Measurements from ENCODE around the gene VGF.
"Not testable (repeated sequence)": the region's sequence is repeated elsewhere in the genome, so short reads cannot be mapped to it uniquely, and the experiment has no call there.

VGF gene

DNA sequence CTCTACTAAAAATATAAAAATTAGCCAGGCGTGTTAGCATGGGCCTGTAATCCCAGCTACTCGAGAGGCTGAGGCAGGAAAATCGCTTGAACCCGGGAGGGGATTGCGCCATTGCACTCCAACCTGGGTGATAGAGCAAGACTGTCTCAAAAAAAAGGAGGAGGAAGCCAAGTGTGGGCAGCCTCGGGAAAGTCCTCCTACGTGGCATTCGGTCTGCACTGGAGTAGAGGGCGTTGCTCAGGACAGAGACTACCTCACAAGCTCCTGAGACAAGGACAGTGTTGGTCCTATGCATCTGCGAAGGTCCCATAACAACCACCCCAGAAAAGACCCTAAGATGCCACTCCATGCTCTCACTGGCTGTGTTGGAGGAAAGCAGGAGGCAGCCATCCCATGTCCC lies 48.5 kb downstream of the VGF start:
- no peak overlapping the region for H3K27ac ChIP-seq
- H3K79me2 ChIP-seq (ENCODE audit: insufficient read depth, low read depth): no peaks in the 10 kb centered on the region
- TF ChIP-seq, protein P1, sequence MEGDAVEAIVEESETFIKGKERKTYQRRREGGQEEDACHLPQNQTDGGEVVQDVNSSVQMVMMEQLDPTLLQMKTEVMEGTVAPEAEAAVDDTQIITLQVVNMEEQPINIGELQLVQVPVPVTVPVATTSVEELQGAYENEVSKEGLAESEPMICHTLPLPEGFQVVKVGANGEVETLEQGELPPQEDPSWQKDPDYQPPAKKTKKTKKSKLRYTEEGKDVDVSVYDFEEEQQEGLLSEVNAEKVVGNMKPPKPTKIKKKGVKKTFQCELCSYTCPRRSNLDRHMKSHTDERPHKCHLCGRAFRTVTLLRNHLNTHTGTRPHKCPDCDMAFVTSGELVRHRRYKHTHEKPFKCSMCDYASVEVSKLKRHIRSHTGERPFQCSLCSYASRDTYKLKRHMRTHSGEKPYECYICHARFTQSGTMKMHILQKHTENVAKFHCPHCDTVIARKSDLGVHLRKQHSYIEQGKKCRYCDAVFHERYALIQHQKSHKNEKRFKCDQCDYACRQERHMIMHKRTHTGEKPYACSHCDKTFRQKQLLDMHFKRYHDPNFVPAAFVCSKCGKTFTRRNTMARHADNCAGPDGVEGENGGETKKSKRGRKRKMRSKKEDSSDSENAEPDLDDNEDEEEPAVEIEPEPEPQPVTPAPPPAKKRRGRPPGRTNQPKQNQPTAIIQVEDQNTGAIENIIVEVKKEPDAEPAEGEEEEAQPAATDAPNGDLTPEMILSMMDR (conservative IDR thresholded peaks at IDR 0.05; ENCODE audit: low read depth, low read length): no peak
- no peak overlapping the region for H3K4me2 ChIP-seq
- no peaks in the 10 kb centered on the region for H4K20me1 ChIP-seq (ENCODE audit: insufficient read depth)
- no peaks in the 10 kb centered on the region for H3K4me1 ChIP-seq (ENCODE audit: low read depth, poor library complexity, severe bottlenecking)
- H3K36me3 ChIP-seq (ENCODE audit: insufficient read depth): no peaks in the 10 kb centered on the region
- H2AFZ ChIP-seq (ENCODE audit: low read depth): no peak overlapping the region
- H3K9ac ChIP-seq: no peak overlapping the region
- no peak overlapping the region for H3K4me3 ChIP-seq (IDR thresholded peaks at IDR 0.05; ENCODE audit: insufficient read depth, low read depth, low read length)
- H3K27me3 ChIP-seq (ENCODE audit: insufficient read depth, low read depth): peaks cover 96% of the 10 kb centered on the region

DNA sequence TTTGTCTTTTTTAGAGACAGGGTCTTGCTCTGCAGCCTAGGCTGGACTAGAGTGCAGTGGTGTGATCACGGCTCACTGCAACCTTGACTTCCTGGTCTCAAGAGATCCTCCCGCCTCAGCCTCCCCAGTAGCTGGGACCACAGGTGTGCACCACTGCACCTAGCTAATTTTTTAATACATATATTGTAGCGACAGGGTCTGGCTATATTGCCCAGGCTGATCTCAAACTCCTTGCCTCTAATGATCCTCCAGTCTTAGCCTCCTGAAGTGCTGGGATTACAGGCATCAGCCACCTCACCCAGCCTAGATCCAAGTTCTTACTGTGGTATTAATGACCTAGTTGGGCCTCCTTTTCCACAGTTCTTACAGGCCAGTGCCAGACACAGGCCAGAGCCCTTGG lies 50.2 kb downstream of the VGF start:
- H3K4me3 ChIP-seq (IDR thresholded peaks at IDR 0.05; ENCODE audit: insufficient read depth, low read depth, low read length): no peak overlapping the region
- no peaks in the 10 kb centered on the region for H3K4me1 ChIP-seq (ENCODE audit: low read depth, poor library complexity, severe bottlenecking)
- no peak overlapping the region for H3K9ac ChIP-seq
- H2AFZ ChIP-seq (ENCODE audit: low read depth): no peak overlapping the region
- no peaks in the 10 kb centered on the region for H3K36me3 ChIP-seq (ENCODE audit: insufficient read depth)
- H3K27ac ChIP-seq: no peak overlapping the region
- no peaks in the 10 kb centered on the region for H3K79me2 ChIP-seq (ENCODE audit: insufficient read depth, low read depth)
- H4K20me1 ChIP-seq (ENCODE audit: insufficient read depth): no peaks in the 10 kb centered on the region
- TF ChIP-seq, protein P1 (conservative IDR thresholded peaks at IDR 0.05; ENCODE audit: low read depth, low read length): no peak
- H3K27me3 ChIP-seq (ENCODE audit: insufficient read depth, low read depth): peaks cover 96% of the 10 kb centered on the region
- no peak overlapping the region for H3K4me2 ChIP-seq

DNA sequence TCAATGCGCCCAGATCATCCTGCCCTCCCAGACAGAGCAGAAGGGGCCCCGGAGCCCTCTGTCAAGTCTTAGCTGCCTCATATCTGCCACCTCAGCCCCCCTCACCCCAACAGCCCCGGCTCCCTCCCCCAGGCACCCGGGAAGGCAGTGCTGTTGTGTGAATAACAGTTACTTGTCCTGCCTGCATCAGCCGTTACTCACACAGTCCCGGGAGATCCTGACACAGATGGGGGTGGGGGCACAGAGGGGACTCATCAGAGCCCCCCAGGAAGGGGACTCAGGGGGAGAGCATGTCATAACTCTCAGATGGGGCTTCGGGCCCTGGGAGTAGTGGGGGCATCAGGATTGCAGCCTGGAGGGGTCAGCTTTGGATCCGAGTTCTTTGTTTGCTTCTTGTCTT lies 50.9 kb downstream of the VGF start:
- TF ChIP-seq, protein P1 (conservative IDR thresholded peaks at IDR 0.05; ENCODE audit: low read depth, low read length): no peak
- Histone ChIP-seq H3K4me2 (no peak overlapping the region), H4K20me1 (ENCODE audit: insufficient read depth) (no peaks in the 10 kb centered on the region), H3K36me3 (ENCODE audit: insufficient read depth) (no peaks in the 10 kb centered on the region), H3K27me3 (ENCODE audit: insufficient read depth, low read depth) (peaks cover 96% of the 10 kb centered on the region), H3K79me2 (ENCODE audit: insufficient read depth, low read depth) (no peaks in the 10 kb centered on the region), H3K4me3 (IDR thresholded peaks at IDR 0.05; ENCODE audit: insufficient read depth, low read depth, low read length) (no peak overlapping the region), H3K27ac (no peak overlapping the region), H3K4me1 (ENCODE audit: low read depth, poor library complexity, severe bottlenecking) (no peaks in the 10 kb centered on the region), H2AFZ (ENCODE audit: low read depth) (no peak overlapping the region), H3K9ac (no peak overlapping the region)

DNA sequence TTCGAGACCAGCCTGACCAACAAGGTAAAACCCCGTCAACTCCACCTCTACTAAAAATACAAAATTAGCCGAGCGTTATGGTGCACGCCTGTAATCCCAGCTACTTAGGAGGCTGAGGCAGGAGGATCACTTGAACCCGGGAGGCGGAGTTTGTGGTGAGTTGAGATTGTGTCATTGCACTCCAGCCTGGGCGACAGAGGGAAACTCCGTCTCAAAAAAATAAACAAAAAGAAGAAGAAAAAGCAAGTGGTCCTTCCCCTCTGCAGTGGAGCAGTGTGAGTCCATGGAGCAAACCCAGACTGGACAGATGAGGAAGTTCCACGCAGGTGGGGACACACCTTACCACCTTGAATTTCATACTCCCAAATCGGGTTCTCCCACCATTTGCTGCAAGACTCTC lies 51.5 kb downstream of the VGF start:
- Histone ChIP-seq H3K4me3 (IDR thresholded peaks at IDR 0.05; ENCODE audit: insufficient read depth, low read depth, low read length) (no peak overlapping the region), H3K9ac (no peak overlapping the region), H3K36me3 (ENCODE audit: insufficient read depth) (no peaks in the 10 kb centered on the region), H3K4me1 (ENCODE audit: low read depth, poor library complexity, severe bottlenecking) (no peaks in the 10 kb centered on the region), H3K79me2 (ENCODE audit: insufficient read depth, low read depth) (no peaks in the 10 kb centered on the region), H4K20me1 (ENCODE audit: insufficient read depth) (no peaks in the 10 kb centered on the region), H3K27me3 (ENCODE audit: insufficient read depth, low read depth) (peaks cover 96% of the 10 kb centered on the region), H3K4me2 (no peak overlapping the region), H2AFZ (ENCODE audit: low read depth) (no peak overlapping the region), H3K27ac (no peak overlapping the region)
- TF ChIP-seq, protein P1 (conservative IDR thresholded peaks at IDR 0.05; ENCODE audit: low read depth, low read length): no peak

DNA sequence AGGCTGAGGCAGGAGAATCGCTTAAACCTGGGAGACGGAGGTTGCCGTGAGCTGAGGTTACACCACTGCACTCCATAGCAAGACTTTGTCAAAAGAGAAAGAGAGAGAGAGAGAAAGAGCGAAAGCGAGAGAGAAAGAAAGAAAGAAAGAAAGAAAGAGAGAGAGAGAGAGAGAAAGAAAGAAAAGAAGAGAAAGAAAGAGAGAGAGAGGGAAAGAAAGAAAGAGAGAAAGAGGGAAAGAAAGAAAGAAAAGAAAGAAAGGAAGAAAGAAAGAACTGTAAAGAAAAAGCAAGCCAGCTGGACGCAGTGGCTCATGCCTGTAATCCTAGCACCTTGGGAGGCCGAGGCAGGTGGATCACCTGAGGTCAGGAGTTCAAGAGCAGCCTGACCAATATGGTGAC lies 52.2 kb downstream of the VGF start:
- H3K4me3 ChIP-seq (IDR thresholded peaks at IDR 0.05; ENCODE audit: insufficient read depth, low read depth, low read length); H3K4me2 ChIP-seq; H3K9ac ChIP-seq; H3K27ac ChIP-seq; H3K36me3 ChIP-seq (ENCODE audit: insufficient read depth); H3K79me2 ChIP-seq (ENCODE audit: insufficient read depth, low read depth); H4K20me1 ChIP-seq (ENCODE audit: insufficient read depth); H3K4me1 ChIP-seq (ENCODE audit: low read depth, poor library complexity, severe bottlenecking); H2AFZ ChIP-seq (ENCODE audit: low read depth): not testable (repeated sequence)
- peaks cover 96% of the 10 kb centered on the region for H3K27me3 ChIP-seq (ENCODE audit: insufficient read depth, low read depth)
